HG03469 (cell line): ENCODE data around the gene KRTAP24-1.

ENCODE experiments used
- ATAC-seq: cut with Tn5 transposase; IDR thresholded peaks from one replicate; pipeline ENCODE4 v1.9.1; 2021; ENCODE audit warnings: mild to moderate bottlenecking, moderate library complexity, moderate number of reproducible peaks; ENCODE audit not compliant: unreplicated experiment

Gene KRTAP24-1

DNA sequence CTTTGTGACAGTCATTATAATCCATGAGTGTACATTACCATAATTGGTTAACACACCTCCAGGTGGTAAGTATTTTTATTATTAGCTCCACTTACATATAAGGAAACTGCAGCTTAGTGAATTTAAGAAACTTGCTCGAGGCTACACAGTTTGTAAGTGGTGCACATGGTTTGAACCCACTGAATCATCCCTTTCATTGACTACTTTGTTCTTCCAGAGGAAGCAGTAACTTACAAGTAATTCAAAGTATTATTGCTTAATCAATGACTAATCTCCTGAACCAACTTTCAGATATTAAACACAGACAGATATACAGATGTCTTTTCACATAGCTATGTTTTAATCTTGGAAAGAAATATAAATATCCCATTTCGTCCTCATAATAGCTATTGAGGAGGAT is 48.1 kb downstream of the KRTAP24-1 start:
- no peak for ATAC-seq

- ATAC-seq: no peak
Observed at GRCh38 chr21:30234050-30234449, 48.7 kb downstream of the KRTAP24-1 start.

DNA sequence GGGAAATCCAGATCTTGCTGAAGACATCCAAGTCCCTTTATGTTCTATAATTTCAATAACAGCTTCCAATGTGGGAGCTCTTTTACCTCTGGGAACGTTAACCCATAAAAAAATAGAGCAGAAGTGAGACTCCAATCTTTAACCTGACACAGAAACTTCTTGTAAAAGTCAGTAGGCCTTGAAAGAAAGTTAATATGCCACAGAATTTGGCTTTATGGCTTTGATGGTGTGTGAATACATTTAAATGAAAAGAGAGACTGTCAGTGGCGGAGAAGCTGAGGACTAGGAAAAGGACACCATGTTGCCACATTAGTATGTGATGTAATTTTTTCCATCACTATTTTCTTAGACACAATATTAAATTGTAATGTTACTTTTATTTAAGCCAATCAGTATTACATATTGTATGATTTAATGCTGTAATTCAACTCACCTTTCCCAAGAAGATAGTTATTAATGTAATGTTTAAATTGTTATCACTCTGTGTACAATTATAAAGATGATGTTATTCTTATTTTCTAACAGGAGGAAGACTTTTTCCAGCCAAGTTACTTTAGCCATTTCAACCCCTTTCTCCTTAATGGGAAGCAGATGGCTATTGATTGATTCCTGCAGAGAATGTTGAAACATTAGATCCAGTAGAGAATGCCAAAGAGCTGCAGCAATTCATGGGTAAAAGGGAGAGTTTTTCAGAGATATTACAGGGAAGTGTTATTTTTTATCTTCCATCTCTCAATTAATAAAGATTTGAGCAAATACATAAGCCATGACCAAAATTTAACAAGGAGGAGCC is 49.3 kb downstream of the KRTAP24-1 start:
- no peak for ATAC-seq

DNA sequence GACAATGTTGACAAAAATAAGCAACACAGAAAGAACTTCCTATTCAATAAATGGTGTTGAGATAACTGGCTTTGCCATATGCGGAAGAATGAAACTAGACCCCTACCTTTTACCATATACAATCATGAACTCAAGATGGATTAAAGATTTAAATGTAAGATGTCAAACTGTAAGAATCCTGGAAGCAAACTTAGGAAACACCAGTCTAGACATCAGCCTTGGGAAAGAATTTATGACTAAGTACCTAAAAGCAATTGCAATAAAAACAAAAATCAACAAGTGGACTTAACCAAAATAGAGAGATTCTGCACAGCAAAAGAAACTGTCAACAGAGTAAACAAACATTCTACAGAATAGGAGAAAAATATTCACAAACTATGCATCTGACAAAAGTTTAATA is 50.7 kb downstream of the KRTAP24-1 start:
- ATAC-seq: no peak
